ENCODE results near the gene IDH2. TPM values are rescaled to one million over a fixed set of nuclear protein-coding genes. Genes with fewer than 3 reads are reported as not detected.

The IDH2 gene
- total RNA-seq, 3 donors from 2014 or later (not counting 1 experiment from before 2014, with no cell fraction given): 72.3 to 91.5 (median 81.0) TPM

DNA sequence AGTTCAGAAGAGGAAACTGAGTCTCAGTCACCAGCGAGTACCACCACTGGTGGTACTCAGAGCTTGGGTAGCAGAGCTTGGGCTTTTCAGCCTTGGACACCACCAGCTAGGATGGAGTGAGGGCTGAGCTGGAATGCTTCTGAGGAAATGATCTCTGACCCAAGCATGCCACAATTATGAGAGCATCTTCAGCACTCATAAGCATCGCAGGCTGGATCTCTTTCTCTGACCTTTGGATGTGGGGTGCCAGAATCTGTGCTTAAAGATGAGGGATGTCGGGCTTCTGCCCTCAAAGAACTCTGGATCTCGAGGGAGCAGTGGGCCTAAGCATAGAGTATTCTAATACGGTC is 64.8 kb downstream of the IDH2 start:
- TF ChIP-seq CTCF (IDR thresholded peaks at IDR 0.05): no peak
- Histone ChIP-seq H3K36me3 (ENCODE audit: control insufficient read depth, insufficient read depth, low read length) (no peaks in the 10 kb centered on the region), H3K9me3 (ENCODE audit: control insufficient read depth, insufficient read depth, low read length) (no peaks in the 10 kb centered on the region), H3K27ac (ENCODE audit: low read length) (no peak overlapping the region), H3K4me3 (ENCODE audit: low read length) (no peak overlapping the region), H3K4me1 (ENCODE audit: control insufficient read depth, insufficient read depth, low read length) (peaks cover 71% of the 10 kb centered on the region), H3K27me3 (ENCODE audit: control insufficient read depth, insufficient read depth, low read length) (no peaks in the 10 kb centered on the region)
- Mint-ChIP-seq H3K4me1 (peaks cover 79% of the 10 kb centered on the region in 2 donors), H3K4me3 (peak overlapping the region; percentile 4), H3K36me3 (no peaks in the 10 kb centered on the region), H3K9me3 (no peaks in the 10 kb centered on the region), H3K27me3 (ENCODE audit: low read depth in 2 of 2) (no peaks in the 10 kb centered on the region), H3K27ac (peak overlapping the region; percentile 88 to 92)
- no peak for DNase-seq
- intact Hi-C loops (cut with micrococcal nuclease): loop anchor here (5.0 to 10.0 kb wide), 3 partner anchors 35 to 367 kb away; partner anchors contain the start of genes CIB1 and GDPGP1
- 98% methylated on average over 5 of the region's 5 CpGs for WGBS (ENCODE audit: insufficient coverage)
- ATAC-seq: no peak

DNA sequence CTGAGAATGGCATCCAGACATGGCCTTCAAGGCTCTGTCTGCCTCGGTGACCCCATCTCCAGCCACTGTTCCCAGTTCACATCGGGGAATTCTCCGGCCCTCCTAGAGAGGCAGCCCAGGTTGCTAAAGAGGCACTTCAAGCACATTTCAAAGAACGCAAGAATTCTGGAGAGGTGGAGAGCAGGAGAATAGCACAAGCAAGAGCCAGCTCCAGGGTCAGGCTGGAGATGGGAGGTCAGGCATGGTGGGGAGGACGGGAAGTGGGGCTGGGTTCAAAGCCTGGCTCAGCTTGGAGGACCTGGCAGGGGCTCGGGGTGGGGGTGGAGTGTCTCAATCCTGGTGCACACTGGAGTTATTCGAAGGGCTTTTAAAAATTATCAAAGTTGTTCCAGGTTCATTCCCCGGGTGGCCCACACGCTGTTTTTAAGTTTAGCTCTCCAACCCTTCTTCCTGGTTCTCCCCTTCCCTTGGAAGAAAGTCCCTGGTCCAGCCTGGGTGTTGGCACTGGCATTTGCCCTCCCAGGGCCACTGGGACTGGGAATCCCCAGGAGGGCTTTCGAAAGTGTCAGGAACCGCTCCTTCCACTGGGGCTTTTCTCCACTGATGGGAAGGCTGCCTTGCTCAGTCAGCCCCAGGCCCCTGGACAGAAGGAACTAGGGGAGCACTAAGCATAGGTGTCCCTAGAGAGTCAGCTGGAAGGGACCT is 65.3 kb downstream of the IDH2 start:
- no peaks in the 10 kb centered on the region for H3K36me3 ChIP-seq (ENCODE audit: control insufficient read depth, insufficient read depth, low read length)
- no peak overlapping the region for H3K27ac ChIP-seq (ENCODE audit: low read length)
- Mint-ChIP-seq H3K27me3 (ENCODE audit: low read depth in 2 of 2) (no peaks in the 10 kb centered on the region), H3K4me3 (no peak overlapping the region), H3K27ac (peak overlapping the region; percentile 88 to 92), H3K9me3 (no peaks in the 10 kb centered on the region), H3K36me3 (no peaks in the 10 kb centered on the region), H3K4me1 (peaks cover 79 to 84% of the 10 kb centered on the region in 2 donors)
- H3K9me3 ChIP-seq (ENCODE audit: control insufficient read depth, insufficient read depth, low read length): no peaks in the 10 kb centered on the region
- no peak overlapping the region for H3K4me3 ChIP-seq (ENCODE audit: low read length)
- no peaks in the 10 kb centered on the region for H3K27me3 ChIP-seq (ENCODE audit: control insufficient read depth, insufficient read depth, low read length)
- WGBS (ENCODE audit: insufficient coverage): 95% methylated on average over 11 of the region's 11 CpGs
- ATAC-seq (no peak), DNase-seq (no peak)
- TF ChIP-seq CTCF (IDR thresholded peaks at IDR 0.05): no peak
- H3K4me1 ChIP-seq (ENCODE audit: control insufficient read depth, insufficient read depth, low read length): peaks cover 77% of the 10 kb centered on the region
- intact Hi-C loops (cut with micrococcal nuclease): loop anchor here (5.0 to 10.0 kb wide), 3 partner anchors 35 to 368 kb away; partner anchors contain the start of genes CIB1 and GDPGP1

- no peak overlapping the region for H3K27ac ChIP-seq (ENCODE audit: low read length)
- no peaks in the 10 kb centered on the region for H3K27me3 ChIP-seq (ENCODE audit: control insufficient read depth, insufficient read depth, low read length)
- H3K4me3 ChIP-seq (ENCODE audit: low read length): no peak overlapping the region
- Mint-ChIP-seq H3K36me3 (no peaks in the 10 kb centered on the region), H3K4me1 (peaks cover 84 to 88% of the 10 kb centered on the region in 2 donors), H3K4me3 (peak overlapping the region; percentile 78), H3K9me3 (no peaks in the 10 kb centered on the region), H3K27ac (peak overlapping the region; percentile 88 to 92), H3K27me3 (ENCODE audit: low read depth in 2 of 2) (no peaks in the 10 kb centered on the region)
- ATAC-seq (no peak), DNase-seq (no peak)
- no peak for TF ChIP-seq CTCF (IDR thresholded peaks at IDR 0.05)
- H3K9me3 ChIP-seq (ENCODE audit: control insufficient read depth, insufficient read depth, low read length): no peaks in the 10 kb centered on the region
- WGBS (ENCODE audit: insufficient coverage): 89% methylated on average over 9 of the region's 9 CpGs
- peaks cover 83% of the 10 kb centered on the region for H3K4me1 ChIP-seq (ENCODE audit: control insufficient read depth, insufficient read depth, low read length)
- intact Hi-C loops (cut with micrococcal nuclease): loop anchor here (5.0 to 10.0 kb wide), 3 partner anchors 36 to 368 kb away; partner anchors contain the start of genes CIB1 and GDPGP1
- H3K36me3 ChIP-seq (ENCODE audit: control insufficient read depth, insufficient read depth, low read length): no peaks in the 10 kb centered on the region
Measured at GRCh38 chr15:90036343-90036742, 65.9 kb downstream of the IDH2 start.
